SK-N-SH (cell line): ENCODE measurements around the gene CDK5R2. TPM values are rescaled to one million over a fixed set of nuclear protein-coding genes. Genes with fewer than 3 reads are reported as not detected.

Source experiments
- CTCF ChIA-PET: fragments of 300-600, 350-600 bp; formaldehyde crosslinking; extraction: SDS; loops from one replicate; lab custom pipeline; 2021; lab: Yijun Ruan, JAX
- POLR2A ChIA-PET: fragments of 350-600 bp; sonication (Branson Sonifier 250); formaldehyde crosslinking; extraction: SDS; loops from one replicate; lab custom pipeline; 2020; ENCODE audit warnings: antibody characterized with exemption, inconsistent platforms; lab: Yijun Ruan, JAX
- DNase-seq: peaks from one replicate; pipeline ENCODE4 v3.0.0; 2012
- H2AFZ ChIP-seq: fragments of 200-600 bp; sonication (generic); 2 replicates; pipeline ENCODE4 v1.8.1; 2016; ENCODE audit warnings: antibody characterized with exemption, mild to moderate bottlenecking, low read depth
- H3F3A ChIP-seq: fragments of 200-600 bp; sonication (generic); replicated peaks from 2 replicates; pipeline ENCODE3; 2016; ENCODE audit warnings: antibody characterized with exemption, mild to moderate bottlenecking; ENCODE audit not compliant: insufficient read depth
- H3K27ac ChIP-seq, 2 experiments: fragments of 200-500 bp in 1 of 2; fragments of 200-600 bp in 1 of 2; sonication (Bioruptor generic) in 1 of 2; sonication (generic), shearing (Covaris generic) in 1 of 2; 2 replicates each; pipeline versions ENCODE4 v1.5.1 to v1.6.1; 2014 to 2016; ENCODE audit warnings: low read depth in 2 of 2, inconsistent platforms in 1 of 2, low read length in 1 of 2, mild to moderate bottlenecking in 1 of 2, mixed read lengths in 1 of 2
- H3K27me3 ChIP-seq: fragments of 200-600 bp; sonication (generic), shearing (Covaris generic); 2 replicates; pipeline ENCODE4 v1.6.1; 2016; ENCODE audit warnings: mixed run types; ENCODE audit not compliant: insufficient read depth
- H3K36me3 ChIP-seq, 2 experiments: fragments of 200-500 bp in 1 of 2; fragments of 200-600 bp in 1 of 2; sonication (Bioruptor generic) in 1 of 2; sonication (generic) in 1 of 2; replicated peaks in 1 of 2; 2 replicates each; pipeline versions ENCODE3 to v1.5.1; 2014 to 2016; ENCODE audit warnings: low read length in 1 of 2, mild to moderate bottlenecking in 1 of 2; ENCODE audit not compliant: insufficient read depth in 2 of 2, control insufficient read depth in 1 of 2
- H3K4me1 ChIP-seq, 2 experiments: fragments of 200-500 bp in 1 of 2; fragments of 200-600 bp in 1 of 2; sonication (Bioruptor generic) in 1 of 2; sonication (generic), shearing (Covaris generic) in 1 of 2; 2 replicates each; pipeline versions ENCODE4 v1.5.1 to v1.6.1; 2014 to 2016; ENCODE audit warnings: low read depth in 1 of 2, low read length in 1 of 2, mixed run types in 1 of 2; ENCODE audit not compliant: insufficient read depth in 2 of 2, control insufficient read depth in 1 of 2
- H3K4me2 ChIP-seq: fragments of 200-600 bp; sonication (generic), shearing (Covaris generic); 2 replicates; pipeline ENCODE4 v1.6.1; 2017; ENCODE audit warnings: mixed run types
- H3K4me3 ChIP-seq, 2 experiments: fragments of 200-500 bp in 1 of 2; fragments of 200-600 bp in 1 of 2; sonication (Bioruptor generic) in 1 of 2; sonication (generic), shearing (Covaris generic) in 1 of 2; 2 replicates each; pipeline versions ENCODE4 v1.5.1 to v1.8.1; 2014 to 2016; ENCODE audit warnings: low read depth in 2 of 2, inconsistent platforms in 1 of 2, low read length in 1 of 2, mild to moderate bottlenecking in 1 of 2, mixed read lengths in 1 of 2, moderate library complexity in 1 of 2
- H3K79me2 ChIP-seq: fragments of 200-600 bp; sonication (generic); 2 replicates; pipeline ENCODE4 v1.8.1; 2017; ENCODE audit warnings: mild to moderate bottlenecking; ENCODE audit not compliant: insufficient read depth
- H3K9ac ChIP-seq: fragments of 200-600 bp; sonication (generic); 2 replicates; pipeline ENCODE4 v1.6.1; 2017; ENCODE audit warnings: mixed run types
- H3K9me2 ChIP-seq: fragments of 200-600 bp; sonication (generic); 2 replicates; pipeline ENCODE4 v1.6.1; 2017; ENCODE audit warnings: mixed run types
- H3K9me3 ChIP-seq: fragments of 200-600 bp; sonication (generic); 2 replicates; pipeline ENCODE4 v1.6.1; 2017; ENCODE audit warnings: mixed run types, mild to moderate bottlenecking, moderate library complexity
- H4K20me1 ChIP-seq: fragments of 200-600 bp; sonication (generic); 2 replicates; pipeline ENCODE4 v1.6.1; 2017; ENCODE audit warnings: mild to moderate bottlenecking, mixed run types; ENCODE audit not compliant: insufficient read depth
- EZH2phosphoT487 ChIP-seq: fragments of 200-600 bp; sonication (generic); IDR thresholded peaks from 2 replicates; pipeline ENCODE4 v1.6.1; 2017; ENCODE audit warnings: low read depth, mixed run types, mild to moderate bottlenecking, antibody characterized with exemption, moderate library complexity, borderline replicate concordance
- FOSL2 ChIP-seq: IDR thresholded peaks from 2 replicates; pipeline ENCODE4 v1.4.0; 2012; ENCODE audit warnings: low read depth, mild to moderate bottlenecking, moderate library complexity, borderline replicate concordance
- FOXM1 ChIP-seq: IDR thresholded peaks from 2 replicates; pipeline ENCODE4 v1.4.0; 2012; ENCODE audit warnings: low read depth, mild to moderate bottlenecking
- GABPA ChIP-seq: IDR thresholded peaks from 2 replicates; pipeline ENCODE4 v1.4.0; 2012; ENCODE audit warnings: low read depth, mild to moderate bottlenecking
- IRF3 ChIP-seq: fragments of 150-350 bp; IDR thresholded peaks from 2 replicates; pipeline ENCODE4 v1.6.1; 2016; ENCODE audit warnings: mild to moderate bottlenecking, low read depth, low read length
- MAX ChIP-seq: IDR thresholded peaks from 2 replicates; pipeline ENCODE4 v1.4.0; 2012; ENCODE audit warnings: low read depth
- MEF2A ChIP-seq: IDR thresholded peaks from 2 replicates; pipeline ENCODE4 v1.4.0; 2012; ENCODE audit warnings: low read depth, borderline replicate concordance
- NFIC ChIP-seq: IDR thresholded peaks from 2 replicates; pipeline ENCODE4 v1.4.0; 2012; ENCODE audit warnings: borderline replicate concordance
- POLR2AphosphoS5 ChIP-seq: IDR thresholded peaks from 2 replicates; pipeline ENCODE4 v1.6.1; 2012; ENCODE audit warnings: low read depth, low read length
- RAD21 ChIP-seq: IDR thresholded peaks from 2 replicates; pipeline ENCODE4 v1.6.1; 2012; ENCODE audit warnings: mild to moderate bottlenecking, low read length
- RFX5 ChIP-seq: IDR thresholded peaks from 2 replicates; pipeline ENCODE4 v1.6.1; 2012; ENCODE audit warnings: mild to moderate bottlenecking, improper control_type of control experiment, low read length
- TAF1 ChIP-seq: IDR thresholded peaks from 2 replicates; pipeline ENCODE4 v1.6.1; 2012; ENCODE audit warnings: low read depth, mild to moderate bottlenecking, low read length, moderate library complexity, borderline replicate concordance
- ZBTB33 ChIP-seq: IDR thresholded peaks from 2 replicates; pipeline ENCODE4 v1.4.0; 2012; ENCODE audit warnings: low read depth, borderline replicate concordance
- WGBS: methylation state at CpG from one replicate; pipeline ENCODE4 v1.1.6; 2017; ENCODE audit warnings: low lambda C conversion rate; 5-methylcytosine and 5-hydroxymethylcytosine counted together
- polyA plus RNA-seq, 3 experiments: library from polyadenylated mRNA; depleted of rRNA; stranded (reverse); fragments of >200 nt; gene quantifications; 2 replicates each; pipeline ENCODE4 v1.2.3, GENCODE V29; 2012

The CDK5R2 gene
- polyA plus RNA-seq, 1 of the 3 experiments (the other 2 are of a cell fraction): 0.26 TPM

GRCh38 chr2:218925434-218925833, 34.0 kb upstream of the CDK5R2 start:
- Histone ChIP-seq H3K4me3 (no peak overlapping the region), H3K9me2 (no peaks in the 10 kb centered on the region), H2AFZ (no peak overlapping the region), H3K36me3 (no peaks in the 10 kb centered on the region), H3K79me2 (no peaks in the 10 kb centered on the region), H3K27me3 (0 out of 2 replicates have a peak, but pooled peaks cover 3% of the 10 kb centered on the region), H3K4me2 (no peak overlapping the region), H3F3A (no peaks in the 10 kb centered on the region), H4K20me1 (no peaks in the 10 kb centered on the region), H3K9me3 (no peaks in the 10 kb centered on the region), H3K4me1 (no peaks in the 10 kb centered on the region), H3K9ac (no peak overlapping the region), H3K27ac (no peak overlapping the region)
- no peak for DNase-seq
- TF ChIP-seq MEF2A: no peak
- no peak for TF ChIP-seq RFX5
- TF ChIP-seq ZBTB33: no peak
- no peak for TF ChIP-seq MAX
- TF ChIP-seq POLR2AphosphoS5: no peak
- no peak for TF ChIP-seq IRF3
- TF ChIP-seq EZH2phosphoT487: no peak
- no peak for TF ChIP-seq NFIC
- no peak for TF ChIP-seq TAF1
- no peak for TF ChIP-seq GABPA
- ChIA-PET CTCF (interaction anchor here (0.7 kb wide), 1 partner anchor 15 kb away, joined by 3 read pairs; no protein-coding TSS in a partner anchor), POLR2A (no interaction called here)
- 53% methylated on average over 2 of the region's 2 CpGs for WGBS

- Histone ChIP-seq H3K4me2 (no peak overlapping the region), H3K9me3 (no peaks in the 10 kb centered on the region), H3K79me2 (no peaks in the 10 kb centered on the region), H3K9ac (no peak overlapping the region), H3K4me1 (no peaks in the 10 kb centered on the region), H3K9me2 (no peaks in the 10 kb centered on the region), H3K4me3 (no peak overlapping the region), H3K27me3 (0 out of 2 replicates have a peak, but pooled peaks cover 3% of the 10 kb centered on the region), H3K27ac (no peak overlapping the region), H3K36me3 (no peaks in the 10 kb centered on the region), H4K20me1 (no peaks in the 10 kb centered on the region), H3F3A (no peaks in the 10 kb centered on the region), H2AFZ (no peak overlapping the region)
- no peak for TF ChIP-seq NFIC
- no peak for TF ChIP-seq RFX5
- no peak for TF ChIP-seq RAD21
- no peak for TF ChIP-seq IRF3
- TF ChIP-seq FOXM1: no peak
- TF ChIP-seq FOSL2: no peak
- 88% methylated on average over 2 of the region's 2 CpGs for WGBS
- ChIA-PET POLR2A (no interaction called here), CTCF (interaction anchor here (1.5 kb wide), 1 partner anchor 51 kb away, joined by 3 read pairs; no protein-coding TSS in a partner anchor)
- no peak for DNase-seq
Observed at GRCh38 chr2:218927422-218927821, 32.0 kb upstream of the CDK5R2 start.
